Right ventricle myocardium inferior (tissue), 1 donor: ENCODE data around the gene TJP3. TPM values are rescaled to one million over a fixed set of nuclear protein-coding genes. Genes with fewer than 3 reads are reported as not detected.

Source experiments
- ATAC-seq: fragments of 200-7000 bp; cut with Tn5 transposase; one replicate; pipeline ENCODE4 v1.9.1; 2020; ENCODE audit warnings: mild to moderate bottlenecking, moderate library complexity
- DNase-seq: peaks from one replicate; pipeline ENCODE4 v3.0.0; 2021; ENCODE audit errors: missing footprints
- intact Hi-C: fragments of 100-400 bp; cut with DNase I; formaldehyde crosslinking; loops from one replicate; pipeline ENCODE4 v1.11.0; 2022
- total RNA-seq: library from RNA; stranded (reverse); fragmentation: NEBNext Ultra II Directional; extraction: Animal tissue kit (Norgen Biotek cat#: 25700); gene quantifications from one replicate; pipeline ENCODE4 v1.2.1, GENCODE V29; 2021
- donor health status: DM: no; HTN: yes; CAD: no; lungs with severe emphysema.

Gene TJP3
- total RNA-seq, 1 donor from 2014 or later = 0.62 TPM

- intact Hi-C loops = no loop called here
- ATAC-seq (no peak), DNase-seq (no peak)
Measured at GRCh38 chr19:3790209-3790734, 82.1 kb downstream of the TJP3 start.

DNA sequence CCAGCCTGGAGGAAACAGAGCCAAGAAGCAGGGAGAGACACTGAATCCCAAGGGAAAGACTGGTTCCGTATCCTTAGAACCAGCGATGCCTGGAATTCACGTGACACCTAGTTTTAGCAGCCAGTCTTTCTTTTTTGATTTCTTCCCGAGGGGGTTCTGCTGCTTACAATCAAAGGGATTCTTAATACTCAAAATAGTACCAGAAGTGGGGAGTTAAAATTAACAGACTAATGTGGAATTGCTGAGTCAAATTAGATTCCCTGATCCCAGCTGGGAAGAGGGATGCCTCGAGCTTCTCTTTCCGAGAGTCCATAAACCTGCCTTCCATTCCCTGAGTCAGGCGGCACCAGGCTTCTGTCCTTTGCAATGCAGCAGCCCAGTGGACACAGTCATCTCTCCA lies 82.8 kb downstream of the TJP3 start:
- intact Hi-C loops = no loop called here
- DNase-seq (no peak), ATAC-seq (no peak)

DNA sequence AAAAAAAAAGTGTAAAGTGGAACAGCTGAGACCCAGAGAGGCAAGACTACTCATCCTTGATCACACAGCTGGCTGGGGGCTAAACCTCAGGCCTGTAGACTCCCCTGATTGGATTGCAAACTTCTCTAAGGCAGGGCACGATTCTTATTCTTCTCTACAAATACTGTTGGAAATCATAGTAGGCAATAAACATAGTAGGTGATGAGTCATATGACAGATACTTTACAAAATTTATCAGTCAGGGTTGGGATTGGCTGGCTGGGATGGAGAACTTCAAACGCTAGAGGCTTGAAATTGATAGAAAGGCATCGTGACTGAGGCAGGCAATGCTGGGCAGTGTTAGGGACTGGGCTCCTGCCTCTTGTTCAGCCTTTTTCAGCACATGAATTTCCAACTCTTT lies 83.9 kb downstream of the TJP3 start:
- ATAC-seq = no peak
- no peak for DNase-seq
- intact Hi-C loops = no loop called here

GRCh38 chr19:3793799-3794198 lies 85.6 kb downstream of the TJP3 start:
- DNase-seq (no peak), ATAC-seq (no peak)
- intact Hi-C loops = no loop called here

GRCh38 chr19:3796358-3796757 lies 88.2 kb downstream of the TJP3 start:
- intact Hi-C loops = no loop called here
- ATAC-seq (no peak), DNase-seq (no peak)

DNA sequence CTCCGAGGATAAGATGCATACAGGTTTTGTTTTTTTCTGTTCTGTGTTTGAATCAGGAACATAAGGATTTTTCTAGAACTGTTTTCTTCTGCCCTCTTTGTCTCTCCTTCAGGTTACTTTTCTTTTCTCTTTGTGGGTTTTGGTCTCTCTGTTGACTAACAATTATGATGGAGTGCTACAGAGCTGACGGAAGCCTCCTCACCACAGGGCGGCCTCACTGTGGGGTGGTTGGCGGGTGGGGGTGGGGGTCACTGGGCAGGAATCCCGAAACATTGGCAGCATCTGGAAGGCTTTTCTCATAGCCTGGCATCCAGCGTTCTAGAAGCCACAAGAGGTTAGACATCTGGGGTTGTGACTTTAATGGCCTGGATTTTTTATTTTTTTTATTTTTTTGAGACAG lies 90.0 kb downstream of the TJP3 start:
- DNase-seq = no peak
- no peak for ATAC-seq
- intact Hi-C loops = no loop called here

Other genes with a start within 250 kb of the TJP3 start
- not detected for gene SMIM24, start 227.9 kb upstream of the TJP3 start, total RNA-seq
- not detected for gene SMIM44, start 224.9 kb upstream of the TJP3 start, total RNA-seq
- gene DOHH, start 207.7 kb upstream of the TJP3 start, total RNA-seq = 11.1 TPM
- 19.4 TPM for gene FZR1, start 202.1 kb upstream of the TJP3 start, total RNA-seq
- gene TEKTIP1, start 169.2 kb upstream of the TJP3 start, total RNA-seq = not detected
- gene MFSD12, start 150.8 kb upstream of the TJP3 start, total RNA-seq = 23.7 TPM
- gene HMG20B, start 135.4 kb upstream of the TJP3 start, total RNA-seq = 37.0 TPM
- gene GIPC3, start 122.9 kb upstream of the TJP3 start, total RNA-seq = 2.7 TPM
- 4.1 TPM for gene TBXA2R, start 101.5 kb upstream of the TJP3 start, total RNA-seq
- gene CACTIN, start 81.6 kb upstream of the TJP3 start, total RNA-seq = 12.6 TPM
- gene PIP5K1C, start 7.9 kb upstream of the TJP3 start, total RNA-seq = 34.7 TPM
- 12.7 TPM for gene APBA3, start 53.3 kb downstream of the TJP3 start, total RNA-seq
- gene MRPL54, start 54.3 kb downstream of the TJP3 start, total RNA-seq = 73.8 TPM
- not detected for gene RAX2, start 63.8 kb downstream of the TJP3 start, total RNA-seq
- 0.43 TPM for gene MATK, start 78.0 kb downstream of the TJP3 start, total RNA-seq
- not detected for gene ZFR2, start 160.7 kb downstream of the TJP3 start, total RNA-seq
- not detected for gene ATCAY, start 172.3 kb downstream of the TJP3 start, total RNA-seq
- 627 TPM for gene NMRK2, start 224.7 kb downstream of the TJP3 start, total RNA-seq